Stimulated activated naive CD8-positive, alpha-beta T cell treated with anti-CD3 and anti-CD28 coated beads, Interleukin-15, amount 100 ng/mL, for 72 hours (primary cell): Measurements from ENCODE around the gene DCST2.

Experiments
- ATAC-seq: fragments of 150-1000 bp; cut with Tn5 transposase; 2 replicates; pipeline ENCODE4 v1.10.0; 2021; ENCODE audit warnings: mild to moderate bottlenecking, moderate library complexity
- DNase-seq, 2 donors: peaks; one replicate each; pipeline ENCODE4 v3.0.0; 2021 to 2022
- H3K27ac Mint-ChIP-seq, 2 donors: one replicate each; pipeline ENCODE4 v1.8.0; 2022; ENCODE audit warnings: mild to moderate bottlenecking in 2 of 2, mixed read lengths in 2 of 2, moderate library complexity in 2 of 2
- H3K27me3 Mint-ChIP-seq: one replicate; pipeline ENCODE4 v1.8.0; 2022; ENCODE audit warnings: mixed read lengths
- H3K4me1 Mint-ChIP-seq: one replicate; pipeline ENCODE4 v1.8.0; 2022; ENCODE audit warnings: mild to moderate bottlenecking, mixed read lengths
- H3K4me3 Mint-ChIP-seq, 2 donors: one replicate each; pipeline ENCODE4 v1.8.0; 2022; ENCODE audit warnings: mild to moderate bottlenecking in 2 of 2, mixed read lengths in 2 of 2, moderate library complexity in 1 of 2
- H3K9me3 Mint-ChIP-seq, 2 donors: one replicate each; pipeline ENCODE4 v1.8.0; 2022; ENCODE audit warnings: mixed read lengths in 2 of 2

DCST2 gene

DNA sequence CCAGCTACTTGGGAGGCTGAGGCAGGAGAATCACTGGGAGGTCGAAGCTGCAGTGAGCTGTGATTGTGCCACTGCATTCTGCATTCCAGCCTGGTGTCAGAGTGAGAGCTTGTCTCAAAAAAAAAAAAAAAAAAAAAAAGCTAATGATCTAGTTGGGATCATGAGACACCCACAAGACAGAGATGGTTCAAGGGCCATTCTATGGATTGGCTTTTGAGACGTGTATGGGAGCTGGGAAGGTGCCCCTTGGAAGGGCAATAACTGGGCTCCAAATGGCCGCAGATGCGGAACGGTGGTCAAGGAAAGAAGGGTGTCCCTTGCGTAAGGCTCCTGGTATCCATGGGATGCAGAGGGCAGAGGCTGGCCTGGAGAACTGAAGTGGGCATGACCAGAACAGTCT is 10.8 kb upstream of the DCST2 start:
- DNase-seq (no peak), ATAC-seq (no peak)
- Mint-ChIP-seq H3K27ac (no peak overlapping the region), H3K27me3 (peaks cover under 1% of the 10 kb centered on the region), H3K4me3 (no peak overlapping the region), H3K4me1 (peaks cover 15% of the 10 kb centered on the region), H3K9me3 (no peaks in the 10 kb centered on the region)

DNA sequence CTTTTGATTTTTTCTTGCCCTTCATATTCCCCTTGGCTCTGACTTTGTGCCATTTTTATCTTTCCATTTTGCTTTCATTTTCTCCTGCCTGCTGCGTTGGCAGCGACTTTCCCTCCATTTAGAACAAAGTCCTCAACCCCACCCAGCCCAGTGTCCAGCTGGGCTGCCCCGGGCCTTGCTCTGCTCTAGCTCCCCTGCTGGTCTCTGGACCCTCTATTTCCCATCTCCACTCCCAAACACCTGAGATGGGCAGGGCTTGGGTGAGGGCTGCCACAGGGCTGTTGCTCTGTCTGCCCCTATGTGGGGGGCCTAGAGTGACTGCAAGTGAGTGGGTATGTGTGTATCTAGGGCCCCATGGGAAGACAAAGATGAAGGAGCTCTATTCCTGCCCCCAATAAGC is 10.2 kb upstream of the DCST2 start:
- Mint-ChIP-seq H3K4me1 (peaks cover 15% of the 10 kb centered on the region), H3K27ac (peak overlapping the region in 1 of 2 donors; percentile 2), H3K9me3 (no peaks in the 10 kb centered on the region), H3K27me3 (peaks cover 6% of the 10 kb centered on the region), H3K4me3 (no peak overlapping the region)
- ATAC-seq (no peak), DNase-seq (no peak)

DNA sequence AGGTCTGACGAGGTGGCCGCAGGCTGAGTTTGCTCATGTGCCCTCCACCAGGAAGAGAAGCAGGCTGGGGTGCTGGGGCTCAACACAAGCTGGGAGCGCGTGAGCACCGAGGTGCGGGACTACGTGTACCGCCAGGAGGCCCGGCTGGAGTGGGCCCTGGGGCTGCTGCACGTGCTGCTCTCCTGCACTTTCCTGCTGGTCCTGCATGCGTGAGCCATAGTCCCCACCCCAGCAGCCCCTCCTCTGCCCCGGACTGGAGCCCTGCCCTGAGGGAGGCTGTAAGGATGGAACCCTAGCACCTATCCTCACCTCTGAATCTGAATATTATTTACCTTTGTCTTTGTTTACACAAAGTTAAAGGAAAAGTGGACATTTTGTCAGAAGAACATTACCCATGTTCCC is 9.7 kb upstream of the DCST2 start:
- ATAC-seq (no peak), DNase-seq (no peak)
- Mint-ChIP-seq H3K27me3 (peaks cover 11% of the 10 kb centered on the region), H3K4me3 (no peak overlapping the region), H3K27ac (no peak overlapping the region), H3K9me3 (no peaks in the 10 kb centered on the region), H3K4me1 (peaks cover 15% of the 10 kb centered on the region)

DNA sequence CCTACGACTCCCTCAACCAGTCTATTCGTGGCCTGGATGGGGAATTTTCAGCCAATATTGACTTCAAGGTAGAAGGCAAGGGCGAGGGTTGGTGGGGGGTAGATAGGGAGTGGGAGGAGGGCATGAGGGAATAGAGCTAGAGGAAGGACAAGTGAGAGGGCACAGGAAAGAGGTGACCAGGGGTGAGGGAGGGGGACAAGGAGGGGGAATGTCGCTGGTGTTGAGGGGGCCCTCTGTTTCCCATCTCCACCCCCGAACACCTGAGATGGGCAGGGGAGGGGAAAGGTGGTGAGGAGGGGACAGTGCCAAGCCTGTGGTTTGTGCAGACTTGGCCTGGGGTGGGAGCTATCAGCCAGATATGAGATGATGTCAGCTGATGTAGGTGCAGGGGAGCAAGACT is 9.2 kb upstream of the DCST2 start:
- no peaks in the 10 kb centered on the region for H3K9me3 Mint-ChIP-seq
- no peak overlapping the region for H3K27ac Mint-ChIP-seq
- no peak for DNase-seq
- H3K4me1 Mint-ChIP-seq = peaks cover 15% of the 10 kb centered on the region
- ATAC-seq = no peak
- H3K4me3 Mint-ChIP-seq = no peak overlapping the region
- peaks cover 16% of the 10 kb centered on the region for H3K27me3 Mint-ChIP-seq

DNA sequence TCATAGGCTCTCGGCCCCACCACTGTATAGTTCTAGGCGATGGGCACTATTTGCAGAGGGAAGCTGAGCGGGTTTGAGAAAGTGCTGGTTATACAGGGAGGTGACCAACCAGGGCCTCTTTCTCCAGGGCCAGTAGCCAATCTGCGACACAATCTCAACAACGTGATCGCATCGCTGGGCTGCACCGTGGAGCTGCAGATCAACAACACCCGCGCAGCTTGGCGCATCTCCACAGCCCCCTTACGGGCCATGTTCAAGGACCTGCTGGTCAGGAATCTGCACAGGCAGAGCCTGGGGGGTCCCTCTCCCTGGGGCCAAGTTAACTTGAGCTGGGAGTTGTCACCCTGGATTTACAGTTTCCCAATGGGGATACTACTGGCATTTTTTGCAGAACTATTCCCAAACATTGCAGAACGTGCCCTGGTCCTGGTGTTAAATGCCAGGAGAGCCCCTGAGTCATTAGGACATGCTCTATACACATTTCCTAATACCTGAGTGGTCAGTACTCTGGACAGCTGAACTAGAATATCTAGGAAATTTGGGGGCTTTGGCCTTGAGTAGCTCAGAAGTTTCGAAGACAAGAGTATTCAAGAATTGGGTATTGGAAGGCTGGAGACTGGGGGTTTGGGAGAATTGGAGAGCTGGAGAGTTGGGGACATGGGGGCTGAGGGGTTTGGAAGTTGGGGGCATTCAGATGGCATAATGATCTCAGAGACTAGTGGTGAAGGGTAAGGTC is 6.9 kb upstream of the DCST2 start:
- no peak for DNase-seq
- ATAC-seq = no peak
- Mint-ChIP-seq H3K27me3 (peaks cover 19% of the 10 kb centered on the region), H3K4me3 (no peak overlapping the region), H3K27ac (no peak overlapping the region), H3K9me3 (no peaks in the 10 kb centered on the region), H3K4me1 (peaks cover 12% of the 10 kb centered on the region)

DNA sequence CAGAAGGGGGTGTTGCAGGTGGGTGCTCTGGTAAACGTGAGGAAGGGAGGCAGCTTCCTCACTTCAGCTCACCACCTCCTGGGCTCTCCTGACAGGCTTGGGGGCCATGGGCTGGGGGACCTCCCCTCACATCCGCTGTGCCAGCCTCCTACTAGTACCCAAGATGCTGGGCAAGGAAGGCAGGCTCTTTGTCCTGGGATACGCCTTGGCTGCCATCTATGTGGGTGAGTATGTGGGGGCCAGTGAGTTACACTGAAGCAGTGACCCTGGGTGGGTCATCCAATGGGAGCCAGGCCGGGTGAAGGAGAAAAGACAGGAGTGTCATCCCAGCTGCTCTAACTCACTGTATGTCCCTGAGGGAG is 5.7 kb upstream of the DCST2 start:
- Mint-ChIP-seq H3K4me1 (no peaks in the 10 kb centered on the region), H3K9me3 (no peaks in the 10 kb centered on the region), H3K4me3 (no peak overlapping the region), H3K27me3 (peaks cover 30% of the 10 kb centered on the region), H3K27ac (no peak overlapping the region)
- DNase-seq (no peak), ATAC-seq (no peak)

DNA sequence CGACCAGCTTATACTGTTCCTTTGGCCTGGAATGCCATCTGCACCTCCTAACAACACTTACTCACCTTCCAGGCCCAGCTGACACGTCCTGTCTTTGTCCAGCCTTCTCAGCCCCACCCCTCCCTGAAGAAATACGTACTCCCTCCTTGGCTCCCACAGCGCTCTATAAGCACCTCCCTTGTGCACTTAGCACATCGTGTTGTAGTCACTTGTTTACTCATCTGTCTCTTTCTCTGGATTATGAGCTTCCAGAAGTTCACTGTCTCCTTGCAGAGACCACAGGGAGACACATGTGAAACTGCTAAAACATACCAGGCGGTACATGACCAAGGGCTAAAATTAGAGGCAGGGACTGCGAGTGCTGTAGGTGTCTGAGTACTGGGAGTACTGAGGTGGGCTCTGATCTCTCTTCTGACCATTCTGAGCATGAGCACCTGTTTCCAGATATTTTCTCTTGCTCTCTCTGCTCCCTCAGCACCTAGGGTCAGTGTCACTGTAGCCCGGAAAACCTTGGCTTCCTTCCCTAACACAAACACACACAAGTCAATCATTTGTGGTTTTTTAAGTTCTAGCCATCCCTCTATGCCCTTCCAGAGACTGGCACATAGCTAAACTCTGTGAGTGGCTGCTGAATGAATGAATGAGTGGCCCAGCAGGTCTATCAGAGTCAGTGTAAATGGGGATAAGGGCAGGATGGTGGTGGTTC is 5.2 kb upstream of the DCST2 start:
- peaks cover 33% of the 10 kb centered on the region for H3K27me3 Mint-ChIP-seq
- no peak overlapping the region for H3K4me3 Mint-ChIP-seq
- ATAC-seq (no peak), DNase-seq (no peak)
- no peaks in the 10 kb centered on the region for H3K4me1 Mint-ChIP-seq
- H3K9me3 Mint-ChIP-seq = no peaks in the 10 kb centered on the region
- no peak overlapping the region for H3K27ac Mint-ChIP-seq

DNA sequence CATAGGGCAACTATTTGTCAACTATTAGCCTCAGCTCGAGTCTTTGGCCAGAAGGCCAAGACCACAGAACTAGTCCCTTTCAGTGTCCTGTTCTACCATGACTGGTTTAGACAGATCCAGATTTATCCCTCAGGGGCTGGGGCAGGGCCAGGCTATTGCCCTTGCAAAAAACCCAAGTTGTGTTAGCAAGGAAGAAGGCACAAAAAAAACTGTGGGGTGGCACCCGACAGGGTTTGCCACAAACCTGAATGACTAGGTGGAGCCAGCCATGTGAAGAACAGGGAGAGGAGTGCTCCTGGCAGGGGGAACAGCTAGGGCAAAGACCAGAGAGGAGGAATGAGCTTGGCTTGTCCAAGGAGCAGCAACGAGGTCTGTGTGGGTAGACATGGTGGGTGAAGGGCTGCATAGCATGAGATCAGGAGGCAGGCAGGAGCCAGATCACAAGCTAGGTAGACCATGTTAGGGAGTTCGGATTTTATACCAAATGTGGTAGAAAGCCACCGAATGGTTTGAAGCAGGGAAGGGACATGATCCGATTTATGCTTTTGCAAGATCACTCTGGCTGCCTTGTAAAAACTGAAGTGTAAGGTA is 4.4 kb upstream of the DCST2 start:
- Mint-ChIP-seq H3K27ac (no peak overlapping the region), H3K27me3 (peaks cover 33% of the 10 kb centered on the region), H3K4me3 (no peak overlapping the region), H3K9me3 (no peaks in the 10 kb centered on the region), H3K4me1 (no peaks in the 10 kb centered on the region)
- ATAC-seq = no peak
- no peak for DNase-seq

DNA sequence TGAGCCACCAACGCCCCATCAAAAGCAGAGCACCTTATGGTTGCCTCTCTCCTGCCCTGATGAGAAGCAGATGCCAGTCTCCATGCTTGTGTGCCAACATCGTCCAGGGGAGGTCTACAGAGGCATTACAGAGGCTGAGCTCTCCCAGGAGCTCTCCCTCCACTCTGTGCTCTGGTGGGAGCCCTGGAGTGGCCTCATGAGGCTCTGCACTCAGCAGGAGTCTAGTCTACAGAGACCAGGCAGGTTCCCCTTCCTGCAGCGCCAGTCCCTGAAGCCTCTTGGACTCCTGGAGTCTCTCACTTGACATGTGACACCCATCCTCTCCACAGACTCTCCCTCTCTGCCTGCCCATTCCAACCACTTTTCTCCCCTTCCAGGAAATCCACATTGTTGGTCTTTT is 3.5 kb upstream of the DCST2 start:
- no peak for DNase-seq
- Mint-ChIP-seq H3K4me1 (no peaks in the 10 kb centered on the region), H3K9me3 (no peaks in the 10 kb centered on the region), H3K27ac (no peak overlapping the region), H3K4me3 (no peak overlapping the region), H3K27me3 (peaks cover 33% of the 10 kb centered on the region)
- ATAC-seq = no peak

DNA sequence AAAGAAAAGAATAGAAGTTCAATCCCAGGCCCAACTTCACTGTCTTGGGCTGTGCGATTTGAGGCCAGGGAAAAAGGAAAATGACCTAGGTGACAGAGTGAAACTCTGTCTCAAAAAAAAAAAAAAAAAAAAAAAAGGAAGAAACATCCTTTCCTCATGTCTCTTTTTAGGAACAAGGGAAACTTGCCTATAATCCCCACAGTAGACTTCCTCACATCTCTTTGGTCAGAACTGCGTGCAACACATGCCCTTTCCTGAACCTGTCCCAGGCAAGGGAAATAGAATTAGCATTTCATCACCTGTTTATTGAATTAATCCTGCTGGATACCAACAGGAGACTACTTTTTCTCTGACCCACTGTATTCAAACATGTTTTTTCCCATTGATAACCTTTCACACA is 2.4 kb upstream of the DCST2 start:
- Mint-ChIP-seq H3K4me1 (no peaks in the 10 kb centered on the region), H3K27ac (no peak overlapping the region), H3K4me3 (no peak overlapping the region), H3K27me3 (peaks cover 33% of the 10 kb centered on the region), H3K9me3 (no peaks in the 10 kb centered on the region)
- ATAC-seq (no peak), DNase-seq (no peak)

DNA sequence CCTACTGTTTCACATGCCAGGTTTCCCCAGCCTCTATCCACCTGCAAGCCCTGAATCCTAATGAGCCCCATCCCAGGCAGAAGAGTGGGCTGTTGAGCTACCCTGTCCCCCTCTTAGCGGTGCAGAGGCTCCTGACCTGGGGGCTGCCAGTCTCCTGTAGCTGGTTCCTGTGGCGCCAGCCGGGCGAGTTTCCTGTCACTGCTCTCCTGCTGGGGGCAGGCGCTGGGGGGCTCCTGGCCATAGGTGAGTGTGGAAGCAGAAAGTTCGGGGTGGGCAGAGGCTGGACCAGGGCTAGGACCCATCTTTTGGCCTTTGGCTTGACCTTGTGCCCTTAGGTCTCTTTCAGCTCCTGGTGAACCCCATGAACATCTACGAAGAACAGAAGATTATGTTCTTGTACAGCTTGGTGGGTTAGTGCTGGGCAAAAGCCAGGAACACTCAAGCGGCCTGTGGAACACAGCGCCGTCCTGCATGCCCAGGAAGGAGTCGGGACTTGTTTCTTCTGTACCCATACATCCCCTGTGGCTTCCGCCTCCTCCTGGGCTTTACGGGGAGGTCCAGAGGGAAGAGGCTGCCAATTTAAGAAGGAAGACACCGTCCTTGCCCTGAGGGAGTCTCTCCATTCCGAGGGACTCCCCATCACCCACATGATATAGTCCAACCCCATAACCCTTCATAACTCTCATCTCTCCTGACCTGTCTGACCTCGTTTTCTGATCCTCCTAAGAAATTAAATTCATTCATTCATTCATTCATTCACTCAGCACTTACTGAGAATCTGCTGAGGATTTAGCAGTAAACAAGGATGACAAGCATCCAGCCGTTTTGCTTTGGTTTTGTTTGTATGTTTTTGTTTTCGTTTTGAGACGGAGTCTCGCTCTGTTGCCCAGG is 982 bp upstream of the DCST2 start:
- ATAC-seq (no peak), DNase-seq (no peak)
- no peak overlapping the region for H3K27ac Mint-ChIP-seq
- no peak overlapping the region for H3K4me3 Mint-ChIP-seq
- no peaks in the 10 kb centered on the region for H3K9me3 Mint-ChIP-seq
- no peaks in the 10 kb centered on the region for H3K4me1 Mint-ChIP-seq
- H3K27me3 Mint-ChIP-seq = peaks cover 33% of the 10 kb centered on the region

DNA sequence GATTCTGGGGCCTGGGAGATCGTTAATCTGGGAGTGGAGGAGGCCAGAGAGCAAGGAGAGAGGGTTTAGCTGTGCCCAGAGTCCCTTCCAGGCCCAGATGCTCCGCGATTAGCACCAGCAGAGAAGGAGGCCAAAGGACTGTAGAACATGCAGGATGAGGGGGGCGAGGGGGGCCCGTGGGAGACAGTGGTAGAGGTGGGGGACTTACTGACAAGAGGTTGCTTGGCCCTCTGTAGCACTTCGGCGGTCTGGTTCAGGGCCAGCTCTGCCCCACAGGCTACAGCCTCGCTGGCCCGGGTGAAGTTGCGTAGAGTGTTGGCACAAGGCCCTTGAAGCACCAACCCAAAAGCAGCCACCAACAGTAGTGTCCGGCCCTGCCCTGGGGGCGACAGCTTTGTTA is 695 bp downstream of the DCST2 start:
- ATAC-seq = no peak
- no peak for DNase-seq
- Mint-ChIP-seq H3K4me3 (no peak overlapping the region), H3K4me1 (no peaks in the 10 kb centered on the region), H3K27ac (peak overlapping the region in 1 of 2 donors; percentile 64), H3K27me3 (peaks cover 17% of the 10 kb centered on the region), H3K9me3 (no peaks in the 10 kb centered on the region)

DNA sequence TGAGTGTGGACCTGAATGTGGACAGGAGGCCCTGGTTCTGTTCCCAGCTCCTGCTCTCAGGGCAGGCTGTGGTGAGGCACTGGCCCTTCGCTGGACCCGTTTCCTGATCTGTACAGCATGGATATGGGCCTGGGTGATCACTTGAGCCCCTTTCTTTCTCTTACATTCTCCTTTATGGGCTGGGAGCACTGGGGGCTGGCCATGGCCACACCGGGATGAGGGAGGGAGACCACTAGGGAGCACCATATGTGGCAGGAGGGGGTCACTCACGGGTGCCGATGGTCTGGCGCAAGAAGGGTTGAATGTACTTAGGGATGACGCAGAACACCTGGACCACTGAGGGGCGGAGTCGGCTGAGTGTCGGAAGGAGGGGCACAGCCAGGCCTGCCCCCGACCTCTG is 2.7 kb downstream of the DCST2 start:
- no peak overlapping the region for H3K27ac Mint-ChIP-seq
- no peak overlapping the region for H3K4me3 Mint-ChIP-seq
- H3K27me3 Mint-ChIP-seq = peaks cover 14% of the 10 kb centered on the region
- DNase-seq (no peak), ATAC-seq (no peak)
- H3K4me1 Mint-ChIP-seq = no peaks in the 10 kb centered on the region
- no peaks in the 10 kb centered on the region for H3K9me3 Mint-ChIP-seq

DNA sequence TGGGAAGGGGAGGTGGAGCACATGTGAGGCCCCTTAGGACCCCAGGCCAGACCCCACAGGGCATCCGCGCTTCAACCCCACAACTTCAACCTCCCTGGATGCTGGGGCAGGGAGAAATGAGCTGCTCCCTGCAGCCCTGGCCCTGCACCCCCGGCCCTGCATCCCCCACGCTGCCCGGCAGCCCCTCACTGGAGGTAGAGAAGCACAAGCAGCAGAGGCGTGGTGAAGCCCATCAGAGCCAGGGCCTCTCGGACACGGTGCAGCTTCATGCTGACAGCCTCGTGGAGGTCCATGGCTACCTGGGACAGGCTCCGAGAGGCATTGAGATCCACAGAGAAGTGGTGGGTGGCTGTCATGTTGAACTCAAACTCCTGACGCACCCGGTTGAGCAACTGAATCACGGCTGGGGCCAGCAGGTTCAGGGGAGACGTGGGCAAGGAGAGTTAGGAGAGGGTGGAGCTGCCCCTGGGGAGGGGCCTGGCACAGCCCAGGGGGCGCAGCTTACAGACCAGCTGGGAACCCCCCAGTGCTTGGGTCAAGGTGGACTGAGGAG is 3.3 kb downstream of the DCST2 start:
- no peaks in the 10 kb centered on the region for H3K4me1 Mint-ChIP-seq
- ATAC-seq (no peak), DNase-seq (no peak)
- peaks cover 12% of the 10 kb centered on the region for H3K27me3 Mint-ChIP-seq
- no peaks in the 10 kb centered on the region for H3K9me3 Mint-ChIP-seq
- no peak overlapping the region for H3K27ac Mint-ChIP-seq
- no peak overlapping the region for H3K4me3 Mint-ChIP-seq

DNA sequence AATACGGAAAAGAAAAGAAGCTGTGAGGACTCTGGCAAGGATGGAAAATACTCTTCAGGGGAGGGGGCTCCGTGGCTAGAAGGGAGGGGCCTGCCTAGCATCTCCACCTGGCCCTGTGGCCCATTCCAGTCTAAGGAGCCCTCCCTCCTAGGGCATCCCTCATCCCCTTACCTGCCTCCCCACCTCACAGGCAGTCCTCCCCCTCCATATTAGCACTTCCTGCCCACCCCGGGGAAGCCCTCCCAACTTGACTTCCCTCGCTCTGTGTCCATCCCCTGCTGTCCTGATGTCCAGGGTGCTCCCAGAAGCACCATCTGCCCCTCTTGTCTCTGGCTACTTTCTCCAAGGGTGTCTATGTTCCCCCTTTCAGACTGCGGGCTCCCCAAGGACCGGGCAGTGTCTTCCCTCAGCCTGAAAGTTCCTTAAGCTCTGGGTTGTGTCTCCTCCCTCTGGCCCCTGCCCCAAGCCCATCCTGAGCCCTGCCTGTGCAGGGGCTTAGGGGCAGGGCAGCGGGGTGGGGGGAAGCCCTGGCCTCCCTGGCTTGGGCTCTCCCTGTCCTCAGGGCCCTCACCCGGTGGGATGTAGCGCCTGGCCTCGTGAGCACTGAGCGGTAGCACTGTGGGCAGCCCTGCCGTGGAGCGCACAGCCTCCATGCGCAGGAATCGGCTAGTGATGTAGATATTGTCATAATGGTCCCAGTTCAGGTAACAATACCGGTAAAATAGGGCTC is 3.9 kb downstream of the DCST2 start:
- peak overlapping the region in 1 of 2 donors; percentile 19 for H3K27ac Mint-ChIP-seq

More for the DNA sequence above, 3.9 kb downstream of the DCST2 start:
- Mint-ChIP-seq H3K27me3 (peaks cover 6% of the 10 kb centered on the region), H3K9me3 (no peaks in the 10 kb centered on the region), H3K4me3 (no peak overlapping the region), H3K4me1 (no peaks in the 10 kb centered on the region)
- no peak for DNase-seq
- peak; percentile 21 for ATAC-seq
